ENCODE data around the gene PKN1. TPM values are rescaled to one million over a fixed set of nuclear protein-coding genes. Genes with fewer than 3 reads are reported as not detected.
A peak's percentile ranks its signal among the peaks of the same experiment; 100 is the strongest.

Gene PKN1
- total and polyA plus RNA-seq, 9 donors = 40.2 to 79.2 (median 72.1) TPM

DNA sequence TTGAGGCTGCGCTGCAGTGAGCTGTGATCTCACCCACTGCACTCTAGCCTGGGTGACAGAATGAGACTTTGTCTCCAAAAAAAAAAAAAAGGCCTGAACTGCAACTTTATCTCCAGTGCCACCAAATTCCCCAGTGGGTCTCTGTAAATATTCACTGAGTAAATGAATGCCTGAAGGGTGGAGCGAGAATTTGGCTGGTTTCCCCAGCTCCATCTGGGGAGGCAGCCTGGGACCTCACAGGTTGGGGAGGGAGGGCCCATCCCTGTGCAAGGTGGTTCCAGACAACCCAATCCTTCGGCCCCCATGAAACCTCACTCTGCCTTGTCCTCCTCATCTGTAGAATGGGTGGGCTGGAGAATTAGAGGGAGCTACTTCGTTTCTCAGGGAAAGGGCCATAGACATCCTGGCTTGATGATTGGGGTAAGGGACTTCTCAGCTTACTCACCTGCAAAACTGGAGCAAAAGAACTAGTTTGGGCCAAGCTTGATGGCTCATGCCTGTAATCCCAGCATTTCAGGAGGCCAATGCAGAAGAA is 4.2 kb upstream of the PKN1 start:
- Histone ChIP-seq H3K9me3 (replicated peaks; ENCODE audit: control insufficient read depth, low read depth, low read length) (no peaks in the 10 kb centered on the region), H3K27me3 (ENCODE audit: control insufficient read depth, insufficient read depth, low read length) (peaks cover 11% of the 10 kb centered on the region), H3K36me3 (ENCODE audit: control insufficient read depth, insufficient read depth, low read length) (no peaks in the 10 kb centered on the region), H3K4me1 (ENCODE audit: control insufficient read depth, insufficient read depth, low read length) (peaks cover 8% of the 10 kb centered on the region), H3K4me3 (ENCODE audit: low read length) (no peak overlapping the region), H3K27ac (ENCODE audit: low read length) (no peak overlapping the region)
- WGBS (ENCODE audit: insufficient coverage) = 81% methylated on average over 3 of the region's 4 CpGs
- DNase-seq = no peak

GRCh38 chr19:14430712-14431111 is 2.4 kb upstream of the PKN1 start:
- WGBS (ENCODE audit: insufficient coverage) = 75% methylated on average over 1 of the region's 3 CpGs
- Histone ChIP-seq H3K36me3 (ENCODE audit: control insufficient read depth, insufficient read depth, low read length) (no peaks in the 10 kb centered on the region), H3K4me1 (ENCODE audit: control insufficient read depth, insufficient read depth, low read length) (peaks cover 21% of the 10 kb centered on the region), H3K9me3 (replicated peaks; ENCODE audit: control insufficient read depth, low read depth, low read length) (no peaks in the 10 kb centered on the region), H3K4me3 (ENCODE audit: low read length) (no peak overlapping the region), H3K27me3 (ENCODE audit: control insufficient read depth, insufficient read depth, low read length) (peaks cover 11% of the 10 kb centered on the region), H3K27ac (ENCODE audit: low read length) (no peak overlapping the region)
- DNase-seq = no peak

DNA sequence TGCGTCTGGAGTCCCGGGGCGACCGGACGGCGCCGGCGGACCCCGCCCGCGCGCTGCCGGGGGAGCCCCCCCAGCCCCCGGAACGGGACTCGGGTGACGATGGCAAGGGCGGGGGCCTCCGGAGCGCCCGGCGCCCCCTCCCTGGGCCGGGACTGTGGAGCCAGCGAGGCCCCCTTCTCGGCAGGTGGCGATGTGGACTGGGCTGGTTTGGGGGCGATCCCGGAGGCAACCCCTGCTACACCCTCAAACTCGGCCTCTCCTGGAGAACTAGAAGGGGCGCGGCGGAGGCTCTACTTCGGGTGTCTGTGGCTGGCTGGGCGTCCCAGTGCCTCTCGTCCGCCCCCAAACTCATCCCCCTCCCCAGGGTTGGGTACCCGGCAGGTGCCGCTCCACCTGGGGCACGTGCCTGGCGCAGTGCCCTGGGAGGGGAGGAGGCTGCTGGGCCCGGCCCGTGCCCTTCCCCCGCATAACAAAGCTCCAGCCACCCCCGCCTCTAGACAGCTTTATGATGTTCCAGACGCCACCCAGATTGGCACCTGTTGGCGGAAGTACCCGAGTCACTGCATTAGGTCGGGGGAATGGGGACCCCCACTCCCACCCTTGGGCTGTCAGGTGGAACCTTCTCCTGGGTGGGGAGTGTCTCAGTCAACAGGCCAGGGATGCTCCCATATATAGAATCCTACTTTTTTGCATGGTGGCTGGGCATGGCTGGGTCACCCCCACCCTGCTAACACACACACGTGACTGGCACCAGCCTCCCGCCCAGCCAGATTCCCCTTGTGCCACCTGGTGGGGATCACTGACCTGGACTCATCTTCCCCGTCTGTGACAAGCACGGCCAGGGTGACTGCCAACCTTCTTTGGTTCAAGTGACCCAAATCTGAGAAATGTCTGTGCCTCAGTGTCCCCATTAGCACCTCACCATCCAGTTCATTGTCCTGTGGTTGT is 722 bp downstream of the PKN1 start:
- Histone ChIP-seq H3K27ac (ENCODE audit: low read length) (peak overlapping the region; percentile 76), H3K27me3 (ENCODE audit: control insufficient read depth, insufficient read depth, low read length) (peaks cover 11% of the 10 kb centered on the region), H3K4me3 (ENCODE audit: low read length) (peak overlapping the region; percentile 73), H3K9me3 (replicated peaks; ENCODE audit: control insufficient read depth, low read depth, low read length) (no peaks in the 10 kb centered on the region), H3K36me3 (ENCODE audit: control insufficient read depth, insufficient read depth, low read length) (peaks cover 10% of the 10 kb centered on the region), H3K4me1 (ENCODE audit: control insufficient read depth, insufficient read depth, low read length) (peaks cover 21% of the 10 kb centered on the region)
- DNase-seq = peak; percentile 43
- 5% methylated on average over 32 of the region's 52 CpGs for WGBS (ENCODE audit: insufficient coverage)

- H3K9me3 ChIP-seq (replicated peaks; ENCODE audit: control insufficient read depth, low read depth, low read length) = no peaks in the 10 kb centered on the region
- H3K27ac ChIP-seq (ENCODE audit: low read length) = peak overlapping the region; percentile 76
- 41% methylated on average over 21 of the region's 23 CpGs for WGBS (ENCODE audit: insufficient coverage)
- peaks cover 10% of the 10 kb centered on the region for H3K36me3 ChIP-seq (ENCODE audit: control insufficient read depth, insufficient read depth, low read length)
- peaks cover 11% of the 10 kb centered on the region for H3K27me3 ChIP-seq (ENCODE audit: control insufficient read depth, insufficient read depth, low read length)
- DNase-seq = peak; percentile 46
- H3K4me3 ChIP-seq (ENCODE audit: low read length) = peak overlapping the region; percentile 73
- peaks cover 21% of the 10 kb centered on the region for H3K4me1 ChIP-seq (ENCODE audit: control insufficient read depth, insufficient read depth, low read length)
Observed at GRCh38 chr19:14434543-14435319, 1.6 kb downstream of the PKN1 start.

DNA sequence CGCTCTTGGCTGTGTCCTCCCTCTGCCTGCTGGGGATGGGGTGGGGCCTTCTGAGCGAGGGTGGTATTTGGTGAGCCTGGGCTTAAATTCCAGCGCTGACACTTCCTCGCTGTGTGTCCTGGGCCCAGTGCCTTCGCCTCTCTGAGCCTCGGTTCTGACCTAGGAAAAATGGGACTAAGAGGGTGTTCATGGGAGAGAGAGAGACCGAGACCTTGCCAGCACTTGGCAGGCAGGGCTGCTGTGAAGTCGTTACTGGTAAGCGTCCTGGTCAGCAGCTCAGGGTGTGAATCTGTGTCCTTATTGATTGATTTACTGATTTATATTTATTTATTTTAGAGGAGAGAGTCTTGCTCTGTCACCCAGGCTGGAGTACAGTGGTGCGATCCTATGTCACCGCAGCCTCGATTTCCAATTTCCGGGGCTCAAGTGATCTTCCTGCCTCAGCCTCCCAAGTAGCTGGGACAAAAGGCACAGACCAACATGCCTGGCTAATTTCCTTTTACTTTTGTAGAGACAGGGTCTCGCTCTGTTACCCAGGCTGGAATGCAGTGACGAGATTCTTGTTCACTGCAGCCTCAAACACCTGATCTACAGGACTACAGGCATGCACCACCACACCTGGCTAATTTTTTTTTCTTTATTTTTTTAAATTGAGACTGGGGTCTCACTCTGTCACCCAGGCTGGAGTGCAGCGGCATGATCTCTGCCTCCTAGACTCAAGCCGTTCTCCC is 2.4 kb downstream of the PKN1 start:
- no peak overlapping the region for H3K4me3 ChIP-seq (ENCODE audit: low read length)
- peaks cover 28% of the 10 kb centered on the region for H3K4me1 ChIP-seq (ENCODE audit: control insufficient read depth, insufficient read depth, low read length)
- WGBS (ENCODE audit: insufficient coverage) = 82% methylated on average over 13 of the region's 17 CpGs
- DNase-seq = no peak
- H3K9me3 ChIP-seq (replicated peaks; ENCODE audit: control insufficient read depth, low read depth, low read length) = no peaks in the 10 kb centered on the region
- peaks cover 10% of the 10 kb centered on the region for H3K36me3 ChIP-seq (ENCODE audit: control insufficient read depth, insufficient read depth, low read length)
- peaks cover 11% of the 10 kb centered on the region for H3K27me3 ChIP-seq (ENCODE audit: control insufficient read depth, insufficient read depth, low read length)
- peak overlapping the region; percentile 52 for H3K27ac ChIP-seq (ENCODE audit: low read length)

GRCh38 chr19:14437578-14438140 is 4.6 kb downstream of the PKN1 start:
- H3K4me3 ChIP-seq (ENCODE audit: low read length) = no peak overlapping the region
- H3K27me3 ChIP-seq (ENCODE audit: control insufficient read depth, insufficient read depth, low read length) = no peaks in the 10 kb centered on the region
- no peak for DNase-seq
- H3K36me3 ChIP-seq (ENCODE audit: control insufficient read depth, insufficient read depth, low read length) = peaks cover 20% of the 10 kb centered on the region
- 79% methylated on average over 7 of the region's 7 CpGs for WGBS (ENCODE audit: insufficient coverage)
- H3K4me1 ChIP-seq (ENCODE audit: control insufficient read depth, insufficient read depth, low read length) = peaks cover 41% of the 10 kb centered on the region
- no peaks in the 10 kb centered on the region for H3K9me3 ChIP-seq (replicated peaks; ENCODE audit: control insufficient read depth, low read depth, low read length)
- no peak overlapping the region for H3K27ac ChIP-seq (ENCODE audit: low read length)

GRCh38 chr19:14439014-14439413 is 5.9 kb downstream of the PKN1 start:
- Histone ChIP-seq H3K27ac (ENCODE audit: low read length) (no peak overlapping the region), H3K4me1 (ENCODE audit: control insufficient read depth, insufficient read depth, low read length) (peaks cover 33% of the 10 kb centered on the region), H3K36me3 (ENCODE audit: control insufficient read depth, insufficient read depth, low read length) (peaks cover 33% of the 10 kb centered on the region), H3K9me3 (replicated peaks; ENCODE audit: control insufficient read depth, low read depth, low read length) (no peaks in the 10 kb centered on the region), H3K27me3 (ENCODE audit: control insufficient read depth, insufficient read depth, low read length) (no peaks in the 10 kb centered on the region), H3K4me3 (ENCODE audit: low read length) (no peak overlapping the region)
- DNase-seq = no peak
- 68% methylated on average over 9 of the region's 9 CpGs for WGBS (ENCODE audit: insufficient coverage)

GRCh38 chr19:14440049-14440448 is 6.9 kb downstream of the PKN1 start:
- DNase-seq = peak; percentile 71
- H3K4me3 ChIP-seq (ENCODE audit: low read length) = peak overlapping the region; percentile 16
- H3K36me3 ChIP-seq (ENCODE audit: control insufficient read depth, insufficient read depth, low read length) = peaks cover 42% of the 10 kb centered on the region
- H3K27me3 ChIP-seq (ENCODE audit: control insufficient read depth, insufficient read depth, low read length) = no peaks in the 10 kb centered on the region
- 36% methylated on average over 9 of the region's 9 CpGs for WGBS (ENCODE audit: insufficient coverage)
- no peaks in the 10 kb centered on the region for H3K9me3 ChIP-seq (replicated peaks; ENCODE audit: control insufficient read depth, low read depth, low read length)
- peaks cover 23% of the 10 kb centered on the region for H3K4me1 ChIP-seq (ENCODE audit: control insufficient read depth, insufficient read depth, low read length)
- no peak overlapping the region for H3K27ac ChIP-seq (ENCODE audit: low read length)

- WGBS (ENCODE audit: insufficient coverage) = 59% methylated on average over 33 of the region's 34 CpGs
- Histone ChIP-seq H3K4me3 (ENCODE audit: low read length) (no peak overlapping the region), H3K4me1 (ENCODE audit: control insufficient read depth, insufficient read depth, low read length) (peaks cover 21% of the 10 kb centered on the region), H3K9me3 (replicated peaks; ENCODE audit: control insufficient read depth, low read depth, low read length) (no peaks in the 10 kb centered on the region), H3K27ac (ENCODE audit: low read length) (no peak overlapping the region), H3K36me3 (ENCODE audit: control insufficient read depth, insufficient read depth, low read length) (peaks cover 51% of the 10 kb centered on the region), H3K27me3 (ENCODE audit: control insufficient read depth, insufficient read depth, low read length) (no peaks in the 10 kb centered on the region)
- DNase-seq = peak; percentile 81
Observed at GRCh38 chr19:14441041-14441938, 8.2 kb downstream of the PKN1 start.
